CD4-positive, alpha-beta T cell treated with Interleukin-21 for 1 hour (primary cell): Measurements from ENCODE around the gene CASP5.
"Not testable (repeated sequence)": the region's sequence is repeated elsewhere in the genome, so short reads cannot be mapped to it uniquely, and the experiment has no call there.

Experiments
- DNase-seq: peaks from one replicate; pipeline ENCODE4 v3.0.0-alpha.2; 2020

Gene CASP5

GRCh38 chr11:105023003-105023402, at the start of gene CASP5:
Gene CASP5 (minus strand): TSS chr11:105023168. CDS start chr11:105023136, 32 bp downstream.
- DNase-seq: no peak

GRCh38 chr11:105072080-105072479, 49.1 kb upstream of the CASP5 start:
- not testable (repeated sequence) for DNase-seq

GRCh38 chr11:105071089-105071732, 48.2 kb upstream of the CASP5 start:
- peak; percentile 79 for DNase-seq

GRCh38 chr11:105070306-105070705, 47.3 kb upstream of the CASP5 start:
- peak; percentile 26 for DNase-seq

GRCh38 chr11:105069749-105070148, 46.8 kb upstream of the CASP5 start:
- peak; percentile 17 for DNase-seq

- DNase-seq: not testable (repeated sequence)
These were observed 40.4 kb upstream of the CASP5 start for GRCh38 chr11:105063245-105063941.

- no peak for DNase-seq
These were observed 34.5 kb upstream of the CASP5 start for GRCh38 chr11:105057432-105057831.

- DNase-seq: no peak
These were observed 33.5 kb upstream of the CASP5 start for GRCh38 chr11:105056446-105056845.

GRCh38 chr11:105054723-105055493, 31.9 kb upstream of the CASP5 start:
- no peak for DNase-seq

GRCh38 chr11:105052487-105052886, 29.5 kb upstream of the CASP5 start:
- no peak for DNase-seq

- DNase-seq: no peak
These were observed 28.6 kb upstream of the CASP5 start for GRCh38 chr11:105051559-105051958.

GRCh38 chr11:105049481-105049880, 26.5 kb upstream of the CASP5 start:
- DNase-seq: no peak

GRCh38 chr11:105046898-105047579, 24.1 kb upstream of the CASP5 start:
- DNase-seq: no peak

GRCh38 chr11:105045676-105046296, 22.8 kb upstream of the CASP5 start:
- DNase-seq: no peak

- DNase-seq: peak; percentile 69
These were observed 21.9 kb upstream of the CASP5 start, which contains the start of gene CARD16 for GRCh38 chr11:105044557-105045524. Gene CARD16 (minus strand): TSS chr11:105045335. CDS start chr11:105045297, 38 bp downstream.

- no peak for DNase-seq
These were observed 19.2 kb upstream of the CASP5 start for GRCh38 chr11:105042178-105042577.

- no peak for DNase-seq
These were observed 17.7 kb upstream of the CASP5 start for GRCh38 chr11:105040703-105041102.

- peak; percentile 58 for DNase-seq
These were observed 12.0 kb upstream of the CASP5 start, which contains the start of gene CASP1 for GRCh38 chr11:105034813-105035620. Gene CASP1 (minus strand): TSS chr11:105035144. CDS start chr11:105035113, 31 bp downstream.

GRCh38 chr11:105034388-105034787, 11.4 kb upstream of the CASP5 start:
- not testable (repeated sequence) for DNase-seq

- DNase-seq: no peak
These were observed 10.8 kb upstream of the CASP5 start for GRCh38 chr11:105033781-105034180.
